ENCODE data around the gene RFX8. TPM values are rescaled to one million over a fixed set of nuclear protein-coding genes. Genes with fewer than 3 reads are reported as not detected.

Gene RFX8
- total and polyA plus RNA-seq, 2 of the 8 experiments (the other 6 are each of a cell fraction or from before 2014, with no cell fraction given) = 0.60 to 0.97 TPM

GRCh38 chr2:101420623-101421022 is 54.3 kb downstream of the RFX8 start:
- Histone ChIP-seq H3K4me3 (ENCODE audit: extremely low read depth in 1 of 4, insufficient read depth in 2 of 4, low read depth in 3 of 4, low read length in 4 of 4) (no peak overlapping the region), H2BK120ac (replicated peaks; ENCODE audit: low read depth, low read length) (no peak overlapping the region), H3K4ac (replicated peaks; ENCODE audit: insufficient read length, low read depth, low read length) (no peak overlapping the region), H4K8ac (ENCODE audit: extremely low read depth, insufficient read depth, low read length) (no peak overlapping the region), H3K23me2 (ENCODE audit: low read depth, low read length) (no peaks in the 10 kb centered on the region), H4K91ac (replicated peaks; ENCODE audit: insufficient read length, low read length) (no peak overlapping the region), H3K9ac (replicated peaks in 1 of 4; ENCODE audit: extremely low read depth in 1 of 4, low read depth in 3 of 4, low read length in 3 of 4) (no peak overlapping the region), H3K36me3 (ENCODE audit: control insufficient read depth in 2 of 4, insufficient read depth in 4 of 4, low read length in 3 of 4) (no peaks in the 10 kb centered on the region), H4K20me1 (replicated peaks in 1 of 2; ENCODE audit: control insufficient read depth in 1 of 2, insufficient read depth in 2 of 2, low read length in 2 of 2) (peaks cover 0 to 3% of the 10 kb centered on the region in 2 experiments), H3K4me1 (replicated peaks in 1 of 4; ENCODE audit: control insufficient read depth in 3 of 4, insufficient read depth in 4 of 4, low read length in 3 of 4) (no peaks in the 10 kb centered on the region), H3K27me3 (replicated peaks in 1 of 4; ENCODE audit: control insufficient read depth in 3 of 4, extremely low read depth in 1 of 4, insufficient read depth in 3 of 4, low read length in 3 of 4) (no peaks in the 10 kb centered on the region), H2AFZ (ENCODE audit: low read length) (no peak overlapping the region), H3K56ac (replicated peaks; ENCODE audit: insufficient read length, low read depth, low read length) (no peak overlapping the region), H3K4me2 (ENCODE audit: insufficient read depth in 1 of 2, low read depth in 2 of 2, low read length in 2 of 2) (no peak overlapping the region), H3K27ac (ENCODE audit: low read depth, low read length) (no peak overlapping the region), H3K14ac (ENCODE audit: insufficient read length) (no peak overlapping the region), H3K18ac (ENCODE audit: extremely low read depth, low read length) (no peak overlapping the region), H3K79me1 (ENCODE audit: low read depth, low read length) (no peaks in the 10 kb centered on the region), H3K79me2 (ENCODE audit: control insufficient read depth in 1 of 2, insufficient read depth in 2 of 2, low read length in 2 of 2) (no peaks in the 10 kb centered on the region), H3K23ac (ENCODE audit: insufficient read length) (no peak overlapping the region), H4K5ac (ENCODE audit: insufficient read length, low read depth, low read length) (no peak overlapping the region), H2BK20ac (ENCODE audit: low read length) (no peak overlapping the region), H2BK15ac (ENCODE audit: low read length) (no peak overlapping the region), H2BK12ac (ENCODE audit: low read depth, low read length) (no peak overlapping the region), H2AK5ac (ENCODE audit: low read depth, low read length) (no peak overlapping the region), H2BK5ac (ENCODE audit: low read depth, low read length) (no peak overlapping the region), H3K9me3 (ENCODE audit: insufficient read depth in 2 of 2, low read depth in 1 of 2, low read length in 1 of 2) (no peaks in the 10 kb centered on the region)
- DNase-seq (ENCODE audit: low read depth in 1 of 2, low spot score in 2 of 2) = no peak
- ChIA-PET CTCF (ENCODE audit: partially characterized antibody) (interaction anchor here (0.8 to 6.1 kb wide), 5 partner anchors 10 to 372 kb away, joined by 3 to 32 read pairs (median 4); no protein-coding TSS in a partner anchor), POLR2A (ENCODE audit: partially characterized antibody) (no interaction called here)
- no peak for FAIRE-seq
- WGBS, 2 experiments (ENCODE audit: extremely low coverage in 1 of 2, insufficient coverage in 1 of 2, insufficient read length in 1 of 2, insufficient replicate concordance in 2 of 2, low coverage in 1 of 2, low lambda C conversion rate in 2 of 2, missing lambda C conversion rate in 1 of 2) = 85% methylated on average over 4 of the region's 4 CpGs; no CpG with 5 or more reads in 1 of the 2 experiments
- TF ChIP-seq ZNF274 (IDR thresholded peaks at IDR 0.05; ENCODE audit: borderline replicate concordance, extremely low read depth, low read length) (no peak), KDM4A (IDR thresholded peaks at IDR 0.05; ENCODE audit: low read depth, low read length, severe bottlenecking) (no peak), FOSL1 (IDR thresholded peaks at IDR 0.05; ENCODE audit: insufficient read depth, low read depth, low read length) (no peak), SP4 (IDR thresholded peaks at IDR 0.05; ENCODE audit: low read length) (no peak), SAP30 (IDR thresholded peaks at IDR 0.05; ENCODE audit: insufficient read depth, insufficient replicate concordance, low read length) (no peak), ASH2L (IDR thresholded peaks at IDR 0.05; ENCODE audit: low read length) (no peak), CBX5 (IDR thresholded peaks at IDR 0.05; ENCODE audit: low read depth, low read length) (no peak), SIRT6 (IDR thresholded peaks at IDR 0.05; ENCODE audit: low read length) (no peak), EP300 (IDR thresholded peaks at IDR 0.05; ENCODE audit: borderline replicate concordance in 1 of 2, low read depth in 2 of 2, low read length in 2 of 2) (no peak), GABPA (IDR thresholded peaks at IDR 0.05; ENCODE audit: borderline replicate concordance, insufficient read depth, low read length) (no peak), TEAD4 (IDR thresholded peaks at IDR 0.05; ENCODE audit: low read depth, low read length) (no peak), POLR2A (IDR thresholded peaks at IDR 0.05; ENCODE audit: control extremely low read depth in 1 of 2, low read depth in 2 of 2, low read length in 2 of 2) (no peak), RXRA (IDR thresholded peaks at IDR 0.05; ENCODE audit: insufficient read depth, low read depth, low read length) (no peak)
- TF ChIP-seq, protein P1, sequence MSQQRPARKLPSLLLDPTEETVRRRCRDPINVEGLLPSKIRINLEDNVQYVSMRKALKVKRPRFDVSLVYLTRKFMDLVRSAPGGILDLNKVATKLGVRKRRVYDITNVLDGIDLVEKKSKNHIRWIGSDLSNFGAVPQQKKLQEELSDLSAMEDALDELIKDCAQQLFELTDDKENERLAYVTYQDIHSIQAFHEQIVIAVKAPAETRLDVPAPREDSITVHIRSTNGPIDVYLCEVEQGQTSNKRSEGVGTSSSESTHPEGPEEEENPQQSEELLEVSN (IDR thresholded peaks at IDR 0.05) = no peak

Measured in H1 (cell line).